ENCODE data around the gene TUBA1C.
"Not testable (repeated sequence)": the region's sequence is repeated elsewhere in the genome, so short reads cannot be mapped to it uniquely, and the experiment has no call there.

DNA sequence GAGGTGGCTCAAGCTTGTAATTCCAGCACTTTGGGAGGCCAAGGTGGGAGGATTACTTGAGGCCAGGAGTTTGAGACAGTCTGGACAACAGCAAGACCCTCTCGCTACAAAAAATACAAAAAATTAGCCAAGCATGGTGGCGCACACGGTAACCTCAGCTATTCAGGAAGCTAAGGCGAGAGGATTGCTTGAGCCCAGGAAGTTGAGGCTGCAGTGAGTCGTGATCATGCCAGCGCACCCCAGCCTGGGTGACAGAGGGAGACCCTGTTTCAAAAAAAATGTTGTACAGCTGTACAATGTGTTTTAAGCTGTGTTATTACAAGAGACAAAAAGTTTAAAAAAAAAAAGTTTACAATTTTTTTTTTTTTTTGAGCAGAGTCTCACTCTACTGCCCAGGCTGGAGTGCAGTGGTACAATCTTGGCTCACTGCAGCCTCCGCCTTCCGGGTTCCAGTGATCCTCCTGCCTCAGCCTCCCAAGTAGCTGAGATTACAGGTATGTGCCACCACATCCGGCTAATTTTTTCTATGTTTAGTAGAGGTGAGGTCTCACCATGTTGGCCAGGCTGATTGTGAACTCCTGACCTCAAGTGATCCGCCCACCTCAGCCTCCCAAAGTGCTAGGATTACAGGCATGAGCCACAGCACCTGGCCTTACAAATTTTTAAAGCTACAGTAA, 7.2 kb upstream of the TUBA1C start:
- TF ChIP-seq EZH2phosphoT487 (IDR thresholded peaks at IDR 0.05; ENCODE audit: borderline replicate concordance, low read length) = not testable (repeated sequence)
- TF ChIP-seq, protein P1, sequence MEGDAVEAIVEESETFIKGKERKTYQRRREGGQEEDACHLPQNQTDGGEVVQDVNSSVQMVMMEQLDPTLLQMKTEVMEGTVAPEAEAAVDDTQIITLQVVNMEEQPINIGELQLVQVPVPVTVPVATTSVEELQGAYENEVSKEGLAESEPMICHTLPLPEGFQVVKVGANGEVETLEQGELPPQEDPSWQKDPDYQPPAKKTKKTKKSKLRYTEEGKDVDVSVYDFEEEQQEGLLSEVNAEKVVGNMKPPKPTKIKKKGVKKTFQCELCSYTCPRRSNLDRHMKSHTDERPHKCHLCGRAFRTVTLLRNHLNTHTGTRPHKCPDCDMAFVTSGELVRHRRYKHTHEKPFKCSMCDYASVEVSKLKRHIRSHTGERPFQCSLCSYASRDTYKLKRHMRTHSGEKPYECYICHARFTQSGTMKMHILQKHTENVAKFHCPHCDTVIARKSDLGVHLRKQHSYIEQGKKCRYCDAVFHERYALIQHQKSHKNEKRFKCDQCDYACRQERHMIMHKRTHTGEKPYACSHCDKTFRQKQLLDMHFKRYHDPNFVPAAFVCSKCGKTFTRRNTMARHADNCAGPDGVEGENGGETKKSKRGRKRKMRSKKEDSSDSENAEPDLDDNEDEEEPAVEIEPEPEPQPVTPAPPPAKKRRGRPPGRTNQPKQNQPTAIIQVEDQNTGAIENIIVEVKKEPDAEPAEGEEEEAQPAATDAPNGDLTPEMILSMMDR (IDR thresholded peaks at IDR 0.05; ENCODE audit: low read depth, low read length, poor library complexity, severe bottlenecking) = not testable (repeated sequence)
